ENCODE measurements around the gene CCR7. TPM values are rescaled to one million over a fixed set of nuclear protein-coding genes. Genes with fewer than 3 reads are reported as not detected.

Gene CCR7
- total RNA-seq: 1 to 10 TPM in 1 of 3 donors, under 1 TPM in 2; 0.16 to 1.0 (median 0.33) TPM

GRCh38 chr17:40564883-40565768 is at the start of gene CCR7:
TSS of gene CCR7 (minus strand) at chr17:40565472. CDS start at chr17:40565409, 63 bp downstream.
- Histone ChIP-seq H3K9me3 (no peaks in the 10 kb centered on the region), H3K27ac (no peak within 1 kb of the TSS), H3K4me1 (peaks cover 1 to 2% of the 10 kb centered on the region in 2 donors), H3K4me3 (no peak within 1 kb of the TSS), H3K36me3 (no peaks in the 10 kb centered on the region), H3K27me3 (no peaks in the 10 kb centered on the region)
- no peak for TF ChIP-seq POLR2A (IDR thresholded peaks at IDR 0.05)
- no peak for TF ChIP-seq POLR2AphosphoS5 (IDR thresholded peaks at IDR 0.05)
- TF ChIP-seq, protein P1, sequence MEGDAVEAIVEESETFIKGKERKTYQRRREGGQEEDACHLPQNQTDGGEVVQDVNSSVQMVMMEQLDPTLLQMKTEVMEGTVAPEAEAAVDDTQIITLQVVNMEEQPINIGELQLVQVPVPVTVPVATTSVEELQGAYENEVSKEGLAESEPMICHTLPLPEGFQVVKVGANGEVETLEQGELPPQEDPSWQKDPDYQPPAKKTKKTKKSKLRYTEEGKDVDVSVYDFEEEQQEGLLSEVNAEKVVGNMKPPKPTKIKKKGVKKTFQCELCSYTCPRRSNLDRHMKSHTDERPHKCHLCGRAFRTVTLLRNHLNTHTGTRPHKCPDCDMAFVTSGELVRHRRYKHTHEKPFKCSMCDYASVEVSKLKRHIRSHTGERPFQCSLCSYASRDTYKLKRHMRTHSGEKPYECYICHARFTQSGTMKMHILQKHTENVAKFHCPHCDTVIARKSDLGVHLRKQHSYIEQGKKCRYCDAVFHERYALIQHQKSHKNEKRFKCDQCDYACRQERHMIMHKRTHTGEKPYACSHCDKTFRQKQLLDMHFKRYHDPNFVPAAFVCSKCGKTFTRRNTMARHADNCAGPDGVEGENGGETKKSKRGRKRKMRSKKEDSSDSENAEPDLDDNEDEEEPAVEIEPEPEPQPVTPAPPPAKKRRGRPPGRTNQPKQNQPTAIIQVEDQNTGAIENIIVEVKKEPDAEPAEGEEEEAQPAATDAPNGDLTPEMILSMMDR (IDR thresholded peaks at IDR 0.05): no peak
- intact Hi-C loops (cut with DNase I; ENCODE audit: low total_unique reads): loop anchor here (10.0 kb wide), 1 partner anchor 1740 kb away; no protein-coding TSS in a partner anchor
- no peak for DNase-seq (ENCODE audit: low spot score in 2 of 2)

DNA sequence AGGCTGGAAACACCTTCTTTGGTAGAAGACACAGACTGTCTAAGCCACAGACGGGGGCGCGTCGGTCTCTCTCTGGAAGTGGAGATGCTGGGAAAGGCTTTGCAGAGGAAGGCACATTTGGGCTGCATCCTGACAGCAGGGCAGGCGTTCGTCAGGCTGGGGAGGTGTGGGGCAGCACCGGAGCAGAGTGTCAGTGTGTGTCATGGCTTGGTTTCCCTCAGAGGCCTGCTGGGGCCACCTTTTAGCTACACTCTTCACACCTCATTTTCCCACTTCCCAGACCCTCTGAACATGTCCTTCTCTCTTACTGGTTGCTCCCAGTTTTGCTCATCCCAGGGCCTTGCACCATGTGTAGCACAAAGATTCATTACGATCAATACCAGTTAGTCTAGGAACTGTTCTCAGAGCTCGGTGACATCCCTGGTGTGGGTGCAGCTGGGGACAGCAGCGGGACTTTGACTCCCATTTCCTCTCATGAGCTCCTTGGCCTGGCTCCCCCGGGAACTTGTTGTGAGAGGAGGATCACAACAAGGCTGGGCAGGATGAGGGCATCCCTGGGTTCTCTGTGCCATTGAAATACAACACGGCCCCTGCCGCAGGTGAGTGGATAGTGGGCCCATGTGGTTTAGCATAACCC is 49.3 kb upstream of the CCR7 start:
- H3K27me3 ChIP-seq: no peaks in the 10 kb centered on the region
- intact Hi-C loops (cut with DNase I; ENCODE audit: low total_unique reads): no loop called here

GRCh38 chr17:40613467-40614154 is 48.3 kb upstream of the CCR7 start:
- Histone ChIP-seq H3K9me3 (no peaks in the 10 kb centered on the region), H3K4me1 (no peaks in the 10 kb centered on the region), H3K27ac (peak overlapping the region in 1 of 2 donors; percentile 5), H3K27me3 (no peaks in the 10 kb centered on the region), H3K36me3 (no peaks in the 10 kb centered on the region), H3K4me3 (no peak overlapping the region)
- intact Hi-C loops (cut with DNase I; ENCODE audit: low total_unique reads): no loop called here
- no peak for DNase-seq (ENCODE audit: low spot score in 2 of 2)
- no peak for TF ChIP-seq POLR2AphosphoS5 (IDR thresholded peaks at IDR 0.05)
- TF ChIP-seq, protein P1 (IDR thresholded peaks at IDR 0.05): no peak
- no peak for TF ChIP-seq POLR2A (IDR thresholded peaks at IDR 0.05)

More for the DNA sequence above, 49.3 kb upstream of the CCR7 start:
- TF ChIP-seq, protein P1 (IDR thresholded peaks at IDR 0.05): no peak
- TF ChIP-seq POLR2AphosphoS5 (IDR thresholded peaks at IDR 0.05): no peak
- TF ChIP-seq POLR2A (IDR thresholded peaks at IDR 0.05): no peak
- no peaks in the 10 kb centered on the region for H3K9me3 ChIP-seq
- no peak overlapping the region for H3K4me3 ChIP-seq
- H3K4me1 ChIP-seq: no peaks in the 10 kb centered on the region
- H3K36me3 ChIP-seq: no peaks in the 10 kb centered on the region
- DNase-seq (ENCODE audit: low spot score in 2 of 2): no peak
- no peak overlapping the region for H3K27ac ChIP-seq

DNA sequence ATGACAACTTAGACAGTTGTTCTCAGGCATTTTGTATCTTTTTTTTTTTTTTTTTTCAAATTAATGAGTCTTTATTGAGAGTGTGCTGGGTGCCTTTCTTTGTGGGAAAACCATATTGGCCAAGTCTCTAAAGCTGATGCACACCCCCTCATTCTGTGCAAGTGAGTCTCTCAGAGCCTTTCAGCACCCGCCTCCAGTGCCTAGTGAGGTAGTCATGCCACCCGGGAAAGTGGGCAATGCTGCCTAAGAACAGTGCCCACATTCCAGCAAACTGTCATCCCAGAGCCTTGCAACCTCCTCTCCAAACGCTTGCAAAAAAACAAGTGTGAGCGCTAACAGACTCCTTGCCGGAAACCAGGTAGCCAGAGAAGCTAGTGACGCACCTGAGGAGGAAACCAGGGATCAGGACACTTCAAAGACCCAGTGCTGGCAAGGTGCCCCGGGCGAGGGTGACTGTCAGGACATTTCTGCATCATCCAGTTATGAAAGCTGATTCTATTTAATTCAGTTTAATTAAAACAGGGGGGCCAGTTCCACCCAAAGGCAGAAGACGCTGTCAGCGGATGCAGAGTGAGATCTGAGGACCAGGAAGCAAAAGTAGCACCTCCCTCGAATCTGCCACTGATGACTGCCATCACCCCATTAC is 47.5 kb upstream of the CCR7 start:
- intact Hi-C loops (cut with DNase I; ENCODE audit: low total_unique reads): no loop called here
- TF ChIP-seq, protein P1 (IDR thresholded peaks at IDR 0.05): no peak
- TF ChIP-seq POLR2A (IDR thresholded peaks at IDR 0.05): no peak
- no peak for TF ChIP-seq POLR2AphosphoS5 (IDR thresholded peaks at IDR 0.05)
- peak overlapping the region in 1 of 2 donors; percentile 5 for H3K27ac ChIP-seq
- H3K36me3 ChIP-seq: no peaks in the 10 kb centered on the region
- DNase-seq (ENCODE audit: low spot score in 2 of 2): peak in 1 of 2 donors; percentile 45
- H3K27me3 ChIP-seq: no peaks in the 10 kb centered on the region
- H3K4me1 ChIP-seq: no peaks in the 10 kb centered on the region
- no peak overlapping the region for H3K4me3 ChIP-seq
- no peaks in the 10 kb centered on the region for H3K9me3 ChIP-seq
